Ectodermal cell (in vitro differentiated cells): ENCODE results near the gene GSX1. TPM values are rescaled to one million over a fixed set of nuclear protein-coding genes. Genes with fewer than 3 reads are reported as not detected.
A peak's percentile ranks its signal among the peaks of the same experiment; 100 is the strongest.
"Not testable (repeated sequence)": the region's sequence is repeated elsewhere in the genome, so short reads cannot be mapped to it uniquely, and the experiment has no call there.

ENCODE experiments used
- H3K27ac ChIP-seq: 2 replicates; pipeline ENCODE4 v1.7.0; 2013; ENCODE audit warnings: mild to moderate bottlenecking, low read depth, low read length; ENCODE audit not compliant: insufficient read depth, poor library complexity, severe bottlenecking
- H3K27me3 ChIP-seq: 2 replicates; pipeline ENCODE4 v1.7.0; 2013; ENCODE audit warnings: mild to moderate bottlenecking, low read length; ENCODE audit not compliant: insufficient read depth, control insufficient read depth, poor library complexity, severe bottlenecking
- H3K36me3 ChIP-seq: one replicate; pipeline ENCODE4 v1.7.0; 2013; ENCODE audit warnings: low read length; ENCODE audit not compliant: control insufficient read depth, insufficient read depth
- H3K4me1 ChIP-seq: one replicate; pipeline ENCODE4 v1.7.0; 2013; ENCODE audit warnings: low read length; ENCODE audit not compliant: control insufficient read depth, insufficient read depth
- H3K4me3 ChIP-seq: 2 replicates; pipeline ENCODE4 v1.7.0; 2013; ENCODE audit warnings: low read depth, low read length, control low read depth; ENCODE audit not compliant: insufficient read depth
- H3K9me3 ChIP-seq: 2 replicates; pipeline ENCODE4 v1.7.0; 2013; ENCODE audit warnings: mild to moderate bottlenecking, low read length, moderate library complexity; ENCODE audit not compliant: control insufficient read depth
- WGBS, 2 experiments: methylation state at CpG; one replicate each; pipeline ENCODE4 v1.1.7; 2013; ENCODE audit warnings: missing lambda C conversion rate in 2 of 2; 5-methylcytosine and 5-hydroxymethylcytosine counted together
- polyA plus RNA-seq, 4 experiments: library from polyadenylated mRNA; stranded (reverse); fragments of 50-300 nt; gene quantifications; one replicate each; pipeline ENCODE4 v1.2.3, GENCODE V29; 2013

The GSX1 gene
- polyA plus RNA-seq (2013, experiment 1 of 4): not detected
- not detected for polyA plus RNA-seq (2013, experiment 2 of 4)
- polyA plus RNA-seq (2013, experiment 3 of 4): not detected
- 0.32 TPM for polyA plus RNA-seq (2013, experiment 4 of 4)

GRCh38 chr13:27792393-27793218, at the start of gene GSX1:
Gene GSX1, plus strand, starts transcription at chr13:27792483. Its CDS starts 208 bp downstream, at chr13:27792691.
- WGBS, 2 experiments: 1 to 2% methylated on average over 87 of the region's 87 CpGs
- Histone ChIP-seq H3K4me3 (no peak within 1 kb of the TSS), H3K4me1 (peaks cover 26% of the 10 kb centered on the region)

GRCh38 chr13:27744801-27745200, 47.5 kb upstream of the GSX1 start:
- Histone ChIP-seq H3K4me1 (peaks cover 16% of the 10 kb centered on the region), H3K27ac (peak overlapping the region; percentile 55), H3K27me3 (no peaks in the 10 kb centered on the region), H3K4me3 (no peak overlapping the region), H3K9me3 (no peaks in the 10 kb centered on the region), H3K36me3 (no peaks in the 10 kb centered on the region)
- WGBS, 2 experiments: 17 to 19% methylated on average over 7 of the region's 7 CpGs

More at GRCh38 chr13:27792393-27793218, at the start of gene GSX1:
- H3K9me3 ChIP-seq: no peaks in the 10 kb centered on the region
- peaks cover 100% of the 10 kb centered on the region for H3K27me3 ChIP-seq
- no peaks in the 10 kb centered on the region for H3K36me3 ChIP-seq
- no peak within 1 kb of the TSS for H3K27ac ChIP-seq

- Histone ChIP-seq H3K9me3 (no peaks in the 10 kb centered on the region), H3K27me3 (no peaks in the 10 kb centered on the region), H3K27ac (peak overlapping the region; percentile 55), H3K36me3 (no peaks in the 10 kb centered on the region), H3K4me1 (peaks cover 16% of the 10 kb centered on the region), H3K4me3 (no peak overlapping the region)
- WGBS, 2 experiments: 68 to 72% methylated on average over 5 of the region's 5 CpGs
Observed at GRCh38 chr13:27745301-27745700, 47.0 kb upstream of the GSX1 start.

DNA sequence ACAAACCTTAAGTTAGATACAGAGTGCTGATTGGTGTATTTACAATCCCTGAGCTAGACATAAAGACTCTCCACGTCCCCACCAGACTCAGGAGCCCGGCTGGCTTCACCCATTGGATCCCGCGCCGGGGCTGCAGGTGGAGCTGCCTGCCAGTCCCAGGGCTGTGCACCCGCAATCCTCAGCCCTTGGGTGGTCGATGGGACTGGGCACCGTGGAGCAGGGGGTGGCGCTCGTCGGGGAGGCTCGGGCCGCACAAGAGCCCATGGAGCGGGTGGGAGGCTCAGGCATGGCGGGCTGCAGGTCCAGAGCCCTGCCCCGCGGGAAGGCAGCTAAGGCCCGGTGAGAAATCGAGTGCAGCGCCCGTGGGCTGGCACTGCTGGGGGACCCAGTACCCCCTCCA, 44.1 kb upstream of the GSX1 start:
- not testable (repeated sequence) for H3K27ac ChIP-seq, H3K36me3 ChIP-seq, H3K9me3 ChIP-seq, H3K4me3 ChIP-seq, H3K27me3 ChIP-seq
- H3K4me1 ChIP-seq: peaks cover 16% of the 10 kb centered on the region
- 96 to 97% methylated on average over 21 of the region's 21 CpGs for WGBS, 2 experiments

DNA sequence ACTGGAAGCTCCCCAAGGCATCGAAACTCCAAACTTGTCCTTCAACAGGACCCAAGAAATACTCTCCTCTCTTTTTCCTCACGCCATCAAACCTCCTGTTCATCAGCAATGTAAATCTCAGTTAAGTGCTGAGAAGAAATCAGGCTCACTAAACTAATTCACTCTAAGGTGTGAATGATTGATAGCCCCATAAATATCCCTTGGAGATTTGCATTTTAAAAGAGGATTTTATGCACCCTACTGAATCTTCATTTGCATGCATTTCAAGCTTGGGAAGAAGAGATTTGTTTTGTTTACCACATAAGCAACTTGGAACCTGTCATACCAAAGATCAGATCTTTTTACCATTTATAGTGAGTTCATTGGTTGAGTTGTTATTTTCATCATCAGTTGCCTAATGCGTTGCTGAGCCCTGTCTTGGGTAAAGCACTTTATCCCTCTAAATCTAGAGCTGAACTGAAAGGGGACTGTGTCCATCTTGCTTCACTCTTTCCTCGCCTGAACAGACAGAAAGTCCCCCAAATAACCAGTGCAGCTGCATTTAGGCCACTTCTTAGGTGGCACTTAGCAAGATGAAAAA, 40.2 kb upstream of the GSX1 start:
- Histone ChIP-seq H3K4me3 (no peak overlapping the region), H3K9me3 (no peaks in the 10 kb centered on the region), H3K36me3 (no peaks in the 10 kb centered on the region), H3K27me3 (no peaks in the 10 kb centered on the region), H3K27ac (no peak overlapping the region), H3K4me1 (no peaks in the 10 kb centered on the region)
- WGBS, 2 experiments: 72 to 77% methylated on average over 4 of the region's 4 CpGs

- Histone ChIP-seq H3K27me3 (no peaks in the 10 kb centered on the region), H3K36me3 (no peaks in the 10 kb centered on the region), H3K4me3 (no peak overlapping the region), H3K4me1 (no peaks in the 10 kb centered on the region), H3K27ac (no peak overlapping the region), H3K9me3 (no peaks in the 10 kb centered on the region)
- WGBS, 2 experiments: 78 to 81% methylated on average over 9 of the region's 9 CpGs
Observed at GRCh38 chr13:27765650-27766049, 26.6 kb upstream of the GSX1 start.

GRCh38 chr13:27770809-27771208, 21.5 kb upstream of the GSX1 start:
- Histone ChIP-seq H3K9me3 (no peaks in the 10 kb centered on the region), H3K36me3 (no peaks in the 10 kb centered on the region), H3K4me1 (peaks cover 4% of the 10 kb centered on the region), H3K4me3 (no peak overlapping the region), H3K27ac (no peak overlapping the region), H3K27me3 (no peaks in the 10 kb centered on the region)
- WGBS, 2 experiments: 13 to 22% methylated on average over 3 of the region's 3 CpGs

DNA sequence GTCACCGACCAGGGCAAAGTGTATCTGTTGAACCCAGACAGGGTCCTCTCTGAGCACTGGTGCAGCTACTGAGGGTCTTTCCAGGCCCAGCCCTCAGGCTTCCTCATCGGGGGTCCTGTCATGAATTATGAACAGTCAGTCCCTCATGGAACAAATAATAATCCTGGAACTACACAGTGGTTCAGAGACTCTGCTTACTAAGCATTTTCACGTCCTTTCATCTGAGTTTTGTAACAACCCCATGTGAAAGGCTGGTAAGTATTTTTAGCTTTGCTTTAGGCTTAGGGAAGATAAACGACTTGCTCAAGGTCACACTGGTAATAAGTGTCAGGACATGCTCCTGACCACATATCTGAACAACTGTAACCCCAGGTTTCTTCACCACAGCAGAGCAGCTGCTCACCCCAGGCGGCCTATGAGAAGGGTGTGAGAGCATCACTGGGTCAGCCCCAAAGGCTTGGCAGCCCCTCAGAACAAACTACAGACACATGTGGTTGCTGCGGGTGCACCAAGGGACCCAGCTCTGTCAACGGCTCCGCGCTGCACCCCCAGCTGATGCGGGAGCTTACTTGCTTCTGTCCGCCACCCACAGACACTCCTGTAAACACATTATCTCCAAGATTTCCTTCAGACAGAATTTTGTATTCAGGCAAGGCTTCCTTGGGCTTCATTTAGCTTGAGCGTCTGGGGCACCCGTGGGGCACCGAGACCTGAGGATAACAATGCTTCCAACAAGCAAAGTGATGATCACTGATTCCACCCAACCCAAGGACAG, 19.4 kb upstream of the GSX1 start:
- Histone ChIP-seq H3K36me3 (no peaks in the 10 kb centered on the region), H3K4me1 (peaks cover 15% of the 10 kb centered on the region), H3K9me3 (no peaks in the 10 kb centered on the region), H3K27me3 (peaks cover 8% of the 10 kb centered on the region), H3K27ac (no peak overlapping the region), H3K4me3 (no peak overlapping the region)
- 92 to 95% methylated on average over 14 of the region's 14 CpGs for WGBS, 2 experiments

DNA sequence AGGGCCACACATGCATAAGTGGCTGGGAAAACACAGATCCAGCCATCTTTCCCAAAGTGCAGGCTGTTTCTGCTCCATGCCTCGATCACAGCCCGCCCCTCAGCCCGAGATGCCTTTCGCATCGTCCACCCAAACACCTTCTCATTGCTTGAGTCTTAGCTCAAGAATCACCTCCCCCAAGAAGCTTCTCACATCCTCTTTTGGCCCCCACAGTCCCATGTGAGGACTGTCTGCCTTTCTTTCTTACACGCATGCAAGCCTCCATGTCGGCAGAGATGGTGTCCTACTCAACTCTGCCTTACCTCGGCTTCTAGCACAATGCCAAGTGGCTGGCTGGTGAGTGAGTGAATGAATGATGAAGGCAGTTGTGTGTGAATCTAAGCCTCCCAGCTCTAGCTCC, 18.1 kb upstream of the GSX1 start:
- H3K9me3 ChIP-seq: no peaks in the 10 kb centered on the region
- no peaks in the 10 kb centered on the region for H3K36me3 ChIP-seq
- H3K27me3 ChIP-seq: peaks cover 16% of the 10 kb centered on the region
- no peak overlapping the region for H3K4me3 ChIP-seq
- peaks cover 15% of the 10 kb centered on the region for H3K4me1 ChIP-seq
- H3K27ac ChIP-seq: no peak overlapping the region
- 93 to 95% methylated on average over 8 of the region's 8 CpGs for WGBS, 2 experiments

GRCh38 chr13:27774651-27775050, 17.6 kb upstream of the GSX1 start:
- Histone ChIP-seq H3K27me3 (peaks cover 16% of the 10 kb centered on the region), H3K9me3 (no peaks in the 10 kb centered on the region), H3K36me3 (no peaks in the 10 kb centered on the region), H3K4me1 (peaks cover 15% of the 10 kb centered on the region), H3K4me3 (no peak overlapping the region), H3K27ac (no peak overlapping the region)
- 90% methylated on average over 2 of the region's 2 CpGs for WGBS, 2 experiments
